SU-DHL-6 (cell line): ENCODE data around the gene AMBP.
"Not testable (repeated sequence)": the region's sequence is repeated elsewhere in the genome, so short reads cannot be mapped to it uniquely, and the experiment has no call there.

ENCODE experiments used
- H2AFZ ChIP-seq: fragments of 200-600 bp; sonication (generic); 2 replicates; pipeline ENCODE4 v1.6.1; 2014; ENCODE audit warnings: low read depth, mild to moderate bottlenecking, moderate library complexity, mixed read lengths, antibody characterized with exemption, low read length; ENCODE audit not compliant: severe bottlenecking
- H3F3A ChIP-seq: fragments of 200-600 bp; shearing (Covaris generic); 2 replicates; pipeline ENCODE4 v1.6.0; 2016; ENCODE audit warnings: antibody characterized with exemption, mild to moderate bottlenecking; ENCODE audit not compliant: insufficient read depth
- H3K27ac ChIP-seq: fragments of 200-600 bp; sonication (generic); 2 replicates; pipeline ENCODE4 v1.5.1; 2016; ENCODE audit warnings: low read depth, mild to moderate bottlenecking, low read length, moderate library complexity, mixed read lengths
- H3K27me3 ChIP-seq: fragments of 200-600 bp; sonication (generic), shearing (Covaris generic); 2 replicates; pipeline ENCODE4 v1.6.0; 2014; ENCODE audit warnings: mild to moderate bottlenecking, low read length
- H3K36me3 ChIP-seq: fragments of 200-600 bp; sonication (generic); 2 replicates; pipeline ENCODE4 v1.6.1; 2014; ENCODE audit warnings: mild to moderate bottlenecking, low read length, mixed read lengths
- H3K4me2 ChIP-seq: fragments of 300-600, 200-600 bp; shearing (Covaris generic), sonication (generic); 2 replicates; pipeline ENCODE4 v1.6.0; 2014; ENCODE audit warnings: low read length, low read depth, mild to moderate bottlenecking; ENCODE audit not compliant: poor library complexity, severe bottlenecking
- H3K4me3 ChIP-seq: fragments of 200-600 bp; sonication (generic); 2 replicates; pipeline ENCODE4 v1.5.1; 2014; ENCODE audit warnings: antibody characterized with exemption, low read length, mild to moderate bottlenecking, mixed read lengths; ENCODE audit not compliant: insufficient read depth, poor library complexity, severe bottlenecking
- H3K79me2 ChIP-seq: fragments of 200-600 bp; sonication (generic); 2 replicates; pipeline ENCODE4 v1.6.1; 2014; ENCODE audit warnings: mild to moderate bottlenecking, low read length, moderate library complexity; ENCODE audit not compliant: insufficient read depth
- H3K9ac ChIP-seq: fragments of 200-600 bp; sonication (generic); 2 replicates; pipeline ENCODE4 v1.7.0; 2014; ENCODE audit warnings: mild to moderate bottlenecking, low read length
- H3K9me2 ChIP-seq: fragments of 200-600 bp; sonication (generic); replicated peaks from 2 replicates; pipeline ENCODE4 v1.6.1; 2014; ENCODE audit warnings: low read length; ENCODE audit not compliant: insufficient read depth
- H3K9me3 ChIP-seq: fragments of 200-600 bp; sonication (generic); 2 replicates; pipeline ENCODE4 v1.6.1; 2014; ENCODE audit warnings: low read length, mixed read lengths; ENCODE audit not compliant: insufficient read depth
- H4K20me1 ChIP-seq: fragments of 200-600 bp; sonication (generic); 2 replicates; pipeline ENCODE4 v1.6.1; 2014; ENCODE audit warnings: low read depth, mild to moderate bottlenecking, antibody characterized with exemption, low read length, moderate library complexity, mixed read lengths
- EZH2phosphoT487 ChIP-seq: fragments of 200-600 bp; sonication (generic), shearing (Covaris generic); conservative IDR thresholded peaks from 2 replicates; pipeline ENCODE4 v1.6.1; 2018; ENCODE audit warnings: mild to moderate bottlenecking, antibody characterized with exemption, low read length, moderate library complexity, mixed read lengths
- TF ChIP-seq, protein P1 (sequence below): fragments of 200-600 bp; sonication (generic); IDR thresholded peaks from one replicate; pipeline ENCODE4 v1.5.1; 2017; ENCODE audit warnings: antibody characterized with exemption, mild to moderate bottlenecking, low read length, moderate library complexity; ENCODE audit not compliant: insufficient read depth, poor library complexity, severe bottlenecking

AMBP gene

GRCh38 chr9:114084282-114085073, 6.4 kb upstream of the AMBP start:
- Histone ChIP-seq H2AFZ (no peak overlapping the region), H3K27ac (no peak overlapping the region), H3K4me2 (no peak overlapping the region), H3K36me3 (no peaks in the 10 kb centered on the region), H3F3A (no peaks in the 10 kb centered on the region), H3K9me3 (no peaks in the 10 kb centered on the region), H3K27me3 (no peaks in the 10 kb centered on the region), H3K9me2 (no peaks in the 10 kb centered on the region), H3K9ac (no peak overlapping the region), H4K20me1 (no peaks in the 10 kb centered on the region), H3K79me2 (no peaks in the 10 kb centered on the region), H3K4me3 (no peak overlapping the region)
- no peak for TF ChIP-seq EZH2phosphoT487
- TF ChIP-seq, protein P1, sequence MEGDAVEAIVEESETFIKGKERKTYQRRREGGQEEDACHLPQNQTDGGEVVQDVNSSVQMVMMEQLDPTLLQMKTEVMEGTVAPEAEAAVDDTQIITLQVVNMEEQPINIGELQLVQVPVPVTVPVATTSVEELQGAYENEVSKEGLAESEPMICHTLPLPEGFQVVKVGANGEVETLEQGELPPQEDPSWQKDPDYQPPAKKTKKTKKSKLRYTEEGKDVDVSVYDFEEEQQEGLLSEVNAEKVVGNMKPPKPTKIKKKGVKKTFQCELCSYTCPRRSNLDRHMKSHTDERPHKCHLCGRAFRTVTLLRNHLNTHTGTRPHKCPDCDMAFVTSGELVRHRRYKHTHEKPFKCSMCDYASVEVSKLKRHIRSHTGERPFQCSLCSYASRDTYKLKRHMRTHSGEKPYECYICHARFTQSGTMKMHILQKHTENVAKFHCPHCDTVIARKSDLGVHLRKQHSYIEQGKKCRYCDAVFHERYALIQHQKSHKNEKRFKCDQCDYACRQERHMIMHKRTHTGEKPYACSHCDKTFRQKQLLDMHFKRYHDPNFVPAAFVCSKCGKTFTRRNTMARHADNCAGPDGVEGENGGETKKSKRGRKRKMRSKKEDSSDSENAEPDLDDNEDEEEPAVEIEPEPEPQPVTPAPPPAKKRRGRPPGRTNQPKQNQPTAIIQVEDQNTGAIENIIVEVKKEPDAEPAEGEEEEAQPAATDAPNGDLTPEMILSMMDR, result no peak

DNA sequence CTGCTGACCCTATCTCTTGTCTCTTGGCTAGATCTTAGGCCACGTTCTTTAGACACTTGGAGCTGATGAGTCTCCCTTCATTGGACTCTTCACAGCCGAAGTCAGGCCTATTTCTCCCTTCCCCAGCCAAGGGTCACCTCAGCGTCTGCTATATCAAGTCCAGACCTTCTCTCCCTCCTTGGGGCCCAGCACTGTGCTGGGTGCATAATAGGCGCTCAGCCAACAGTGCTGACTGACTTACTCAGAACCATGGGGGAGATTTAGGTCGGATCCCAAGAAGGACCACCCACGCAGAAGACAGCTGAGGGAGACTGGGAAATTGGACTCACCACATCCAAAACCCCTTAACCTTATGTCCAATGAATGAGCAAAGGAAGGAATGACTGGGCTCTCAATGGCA, 5.6 kb upstream of the AMBP start:
- Histone ChIP-seq H2AFZ (no peak overlapping the region), H3F3A (no peaks in the 10 kb centered on the region), H3K9me3 (no peaks in the 10 kb centered on the region), H3K9me2 (no peaks in the 10 kb centered on the region), H3K36me3 (no peaks in the 10 kb centered on the region), H3K4me2 (no peak overlapping the region), H3K27ac (no peak overlapping the region), H3K9ac (no peak overlapping the region), H3K79me2 (no peaks in the 10 kb centered on the region), H3K27me3 (no peaks in the 10 kb centered on the region), H3K4me3 (no peak overlapping the region), H4K20me1 (no peaks in the 10 kb centered on the region)
- TF ChIP-seq, protein P1, result no peak
- no peak for TF ChIP-seq EZH2phosphoT487

DNA sequence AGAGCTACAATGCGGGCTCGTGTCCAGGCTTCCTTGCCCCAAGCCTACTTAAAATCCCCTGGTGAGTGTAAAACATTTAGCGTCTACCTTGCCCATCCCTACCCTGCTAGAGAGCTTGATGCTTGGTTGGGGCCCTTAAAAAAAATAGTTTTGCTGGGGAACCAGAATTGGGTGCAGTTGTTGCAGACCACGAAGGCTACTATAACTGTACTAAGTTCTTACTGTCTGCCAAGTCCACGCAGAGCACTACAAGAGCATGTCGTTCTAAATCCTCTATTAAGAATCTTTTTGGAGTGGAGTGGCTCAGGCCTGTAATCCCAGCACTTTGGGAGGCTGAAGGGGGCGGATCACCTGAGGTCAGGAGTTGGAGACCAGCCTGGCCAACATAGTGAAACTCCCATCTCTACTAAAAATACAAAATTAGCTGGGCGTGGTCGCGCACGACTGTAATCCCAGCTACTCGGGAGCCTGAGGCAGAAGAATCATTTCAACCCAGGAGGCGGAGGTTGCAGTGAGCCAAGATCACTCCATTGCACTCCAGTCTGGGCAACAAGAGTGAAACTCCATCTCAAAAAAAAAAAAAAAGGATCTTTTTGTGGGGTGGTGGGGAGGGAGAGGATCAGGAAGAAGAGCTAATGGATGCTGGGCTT, 4.8 kb upstream of the AMBP start:
- H3K79me2 ChIP-seq, H3F3A ChIP-seq, H3K9me3 ChIP-seq, H2AFZ ChIP-seq, H3K4me2 ChIP-seq, H3K27ac ChIP-seq, H3K27me3 ChIP-seq, H3K4me3 ChIP-seq, H3K9me2 ChIP-seq, H4K20me1 ChIP-seq, H3K9ac ChIP-seq, H3K36me3 ChIP-seq: not testable (repeated sequence)

DNA sequence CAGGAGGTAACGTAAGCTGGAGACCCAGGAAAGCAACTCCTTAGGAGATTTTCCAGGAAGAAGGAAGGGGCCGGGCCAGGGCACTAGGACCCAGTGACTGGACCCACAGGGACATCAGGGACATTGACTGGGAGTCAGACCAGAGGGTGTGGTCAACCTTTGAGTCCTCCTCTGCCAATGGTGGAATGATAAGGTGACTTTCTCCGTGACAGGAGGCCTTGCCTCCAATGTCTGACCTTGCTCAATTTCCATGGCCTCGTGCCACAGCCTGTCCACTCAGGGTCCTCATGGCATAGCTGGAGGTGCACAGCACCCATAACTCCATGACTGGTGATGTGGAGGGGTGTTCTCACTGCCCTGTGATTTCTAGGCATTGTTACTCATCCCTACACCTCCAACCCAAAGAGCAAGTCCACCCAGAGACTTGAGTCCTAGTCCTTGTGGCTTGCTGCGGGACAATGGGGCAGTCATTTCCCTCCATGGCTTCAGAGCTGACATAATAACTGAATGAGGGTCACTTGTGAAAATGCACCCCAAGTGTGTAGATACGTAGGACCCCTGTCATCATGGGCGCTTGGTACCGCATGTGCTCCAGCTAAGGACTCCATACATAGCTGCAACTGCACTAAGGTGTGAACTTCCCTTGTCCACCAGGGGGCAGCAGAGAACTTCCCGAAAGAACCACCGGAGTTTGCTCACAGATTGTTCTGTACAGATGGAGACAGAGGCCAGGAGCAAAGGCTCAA, 4.1 kb upstream of the AMBP start:
- H3K4me2 ChIP-seq, result no peak overlapping the region
- TF ChIP-seq, protein P1, result peak; percentile 80
- no peak for TF ChIP-seq EZH2phosphoT487
- H2AFZ ChIP-seq, result no peak overlapping the region
- no peaks in the 10 kb centered on the region for H3K27me3 ChIP-seq
- H3F3A ChIP-seq, result no peaks in the 10 kb centered on the region
- no peaks in the 10 kb centered on the region for H3K36me3 ChIP-seq
- H3K9ac ChIP-seq, result no peak overlapping the region
- H3K27ac ChIP-seq, result no peak overlapping the region
- no peaks in the 10 kb centered on the region for H3K79me2 ChIP-seq
- no peaks in the 10 kb centered on the region for H3K9me2 ChIP-seq
- no peaks in the 10 kb centered on the region for H4K20me1 ChIP-seq
- no peaks in the 10 kb centered on the region for H3K9me3 ChIP-seq
- no peak overlapping the region for H3K4me3 ChIP-seq
